HG02678 (cell line): ENCODE results near the gene PNMA6E.

Source experiments
- ATAC-seq: cut with Tn5 transposase; IDR thresholded peaks from one replicate; pipeline ENCODE4 v1.9.1; 2021; ENCODE audit warnings: mild to moderate bottlenecking, moderate library complexity; ENCODE audit not compliant: unreplicated experiment

Gene PNMA6E

DNA sequence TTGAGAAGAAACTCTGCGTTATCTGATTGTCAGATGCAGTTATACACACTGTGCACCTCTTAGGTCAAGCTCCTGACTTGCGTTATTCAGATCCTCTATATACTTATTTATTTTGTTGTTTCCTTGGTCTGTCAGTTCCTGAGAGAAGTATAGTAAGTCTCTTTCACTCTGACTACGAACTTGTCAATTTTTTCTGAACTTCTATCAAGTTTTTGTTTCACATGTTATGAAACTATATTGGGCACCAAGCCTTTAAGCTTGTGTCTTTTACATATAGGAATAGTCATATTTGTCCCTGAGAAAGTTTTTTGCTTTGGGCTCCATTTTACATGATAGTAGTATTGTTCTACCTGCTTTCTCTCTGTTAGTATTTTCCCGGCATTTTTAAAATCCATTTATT, 35.5 kb downstream of the PNMA6E start:
- no peak for ATAC-seq

DNA sequence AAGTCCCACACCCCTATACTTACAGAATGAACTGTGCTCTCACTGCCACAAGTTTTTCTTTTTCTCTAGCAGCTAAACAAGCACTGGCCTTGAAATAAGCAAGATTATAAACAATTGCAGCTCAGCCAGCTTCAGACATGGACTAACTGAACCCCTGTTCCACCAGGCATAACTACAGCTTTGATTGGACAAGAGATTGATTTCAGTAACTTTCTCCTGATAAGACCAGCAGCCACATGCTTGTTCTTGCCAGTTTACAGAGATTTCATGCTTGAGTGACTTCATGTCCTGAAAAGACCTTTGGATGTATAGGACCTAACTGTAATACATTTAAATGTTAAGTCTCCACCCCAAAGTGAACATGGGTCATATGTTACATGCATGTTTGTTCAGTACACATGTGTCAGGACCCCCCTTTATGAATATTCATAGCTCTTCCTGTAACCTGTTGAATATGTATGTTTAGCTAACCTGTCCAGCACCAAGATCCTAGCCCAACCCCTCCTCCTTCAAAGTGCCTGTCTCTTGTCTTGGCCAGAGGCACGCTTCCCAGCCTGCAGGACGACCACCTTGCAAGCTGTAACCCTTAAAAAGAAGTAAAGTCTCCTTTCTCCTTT, 39.3 kb downstream of the PNMA6E start:
- no peak for ATAC-seq

DNA sequence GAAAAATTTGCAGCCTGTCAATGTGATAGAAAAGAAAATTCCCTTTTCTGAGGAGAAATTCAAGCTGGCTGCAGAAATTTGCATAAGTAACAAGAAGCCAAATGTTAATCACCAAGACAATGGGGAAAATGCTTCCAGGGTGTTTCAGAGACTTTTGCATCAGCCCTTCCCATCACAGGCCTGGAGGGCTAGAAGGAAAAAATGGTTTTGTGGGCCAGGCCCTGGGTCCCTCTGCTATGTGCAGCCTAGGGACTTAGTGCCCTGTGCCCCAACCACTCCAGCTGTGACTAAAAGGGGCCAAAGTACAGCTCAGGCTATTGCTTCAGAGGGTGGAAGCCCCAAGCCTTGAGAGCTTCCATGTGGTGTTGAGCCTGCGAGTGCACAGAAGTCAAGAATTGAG, 43.3 kb downstream of the PNMA6E start:
- ATAC-seq: no peak

DNA sequence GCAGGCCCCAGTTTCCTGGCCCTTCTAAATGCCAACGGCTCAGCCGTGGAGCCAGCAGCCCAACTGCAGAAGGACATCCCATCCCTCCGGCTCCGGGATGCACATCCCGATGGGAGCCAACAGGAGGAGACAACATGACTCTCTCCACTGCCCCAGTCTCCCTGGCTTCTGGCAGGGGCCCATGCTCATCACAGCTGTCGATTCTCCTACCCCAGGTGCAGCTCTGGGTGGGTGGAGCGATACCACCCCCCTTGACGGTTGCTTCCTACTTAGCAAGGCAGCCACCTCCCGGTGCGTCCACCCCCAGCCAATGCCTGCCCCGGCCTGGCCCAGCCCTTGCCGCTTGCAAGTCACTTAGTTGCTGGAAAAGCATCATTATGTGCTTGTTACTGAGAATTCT, 47.7 kb downstream of the PNMA6E start:
- ATAC-seq: no peak

DNA sequence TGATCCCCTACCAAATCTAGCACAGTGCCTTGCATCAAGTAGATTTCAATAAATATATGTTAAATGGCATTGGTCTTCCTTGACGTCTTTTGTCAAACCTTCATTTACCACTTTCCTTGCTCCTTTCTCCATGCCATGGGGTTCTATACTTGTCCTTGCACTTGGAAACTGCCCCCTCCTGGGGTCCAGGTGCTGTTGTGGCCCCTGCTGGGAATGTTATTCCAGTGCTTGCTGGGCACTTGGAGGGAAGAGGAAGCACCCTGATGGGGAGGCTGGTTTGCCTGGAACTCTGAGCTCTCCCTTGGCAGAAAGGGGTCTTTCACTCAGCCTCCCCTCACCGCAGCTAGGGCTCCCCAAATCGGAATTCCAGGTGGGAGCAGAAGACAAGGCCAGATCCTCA, 48.3 kb downstream of the PNMA6E start:
- ATAC-seq: no peak

DNA sequence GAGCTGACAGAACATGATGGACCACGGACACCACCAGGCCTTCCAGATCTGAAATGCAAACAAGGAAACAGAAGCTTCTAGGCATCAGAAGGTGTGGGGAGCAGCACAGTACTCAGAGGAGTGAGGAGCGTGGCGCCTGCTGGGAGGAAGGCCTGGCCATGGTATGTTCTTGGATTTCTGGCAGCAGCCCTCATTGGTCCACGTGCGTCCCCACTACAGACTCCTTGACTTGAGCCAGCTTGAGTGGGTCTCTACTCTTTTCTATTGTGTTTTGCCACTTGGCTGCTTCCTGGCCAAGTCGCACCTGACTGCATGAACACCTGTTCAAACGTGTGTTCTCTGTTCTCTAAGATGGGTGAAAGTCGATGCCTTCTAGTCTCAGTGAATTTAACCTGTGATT, 49.2 kb downstream of the PNMA6E start:
- no peak for ATAC-seq

DNA sequence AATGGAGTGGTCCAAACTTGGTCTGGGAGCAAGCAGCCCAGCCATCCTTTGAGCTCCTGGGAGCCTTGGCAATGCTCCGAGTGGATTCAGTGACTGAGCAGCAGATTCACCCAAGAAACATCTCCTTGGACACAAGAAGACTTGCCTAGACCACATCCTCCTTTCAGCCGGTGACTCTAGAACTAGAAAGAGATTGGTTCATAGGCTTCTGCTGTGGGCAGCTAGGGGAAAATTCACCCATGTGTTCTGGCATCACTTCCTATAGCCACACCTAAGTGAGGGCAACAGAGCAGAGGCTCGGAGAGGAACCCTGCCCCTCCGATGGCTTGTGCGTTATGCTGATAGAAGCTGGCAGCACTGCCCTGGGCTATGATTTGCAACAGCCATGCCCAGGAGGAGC, 51.2 kb downstream of the PNMA6E start:
- no peak for ATAC-seq

DNA sequence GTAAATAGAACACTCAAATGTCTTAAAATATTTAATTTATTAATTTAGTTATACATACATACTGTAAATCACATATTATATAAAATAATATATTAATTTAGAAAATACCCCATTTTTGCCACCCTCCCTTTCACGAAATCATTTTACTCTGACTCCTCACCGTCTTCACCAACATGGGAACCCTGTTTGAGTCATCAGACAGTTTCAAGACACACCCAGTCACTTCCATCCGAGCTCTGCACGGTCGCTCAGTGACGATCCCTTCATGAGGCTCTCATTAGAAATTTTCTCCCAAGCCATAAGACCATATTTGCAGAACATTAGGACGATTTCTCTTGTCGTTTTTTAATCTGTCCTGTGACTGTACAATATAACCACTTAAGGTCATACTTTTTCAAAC, 52.7 kb downstream of the PNMA6E start:
- ATAC-seq: no peak

DNA sequence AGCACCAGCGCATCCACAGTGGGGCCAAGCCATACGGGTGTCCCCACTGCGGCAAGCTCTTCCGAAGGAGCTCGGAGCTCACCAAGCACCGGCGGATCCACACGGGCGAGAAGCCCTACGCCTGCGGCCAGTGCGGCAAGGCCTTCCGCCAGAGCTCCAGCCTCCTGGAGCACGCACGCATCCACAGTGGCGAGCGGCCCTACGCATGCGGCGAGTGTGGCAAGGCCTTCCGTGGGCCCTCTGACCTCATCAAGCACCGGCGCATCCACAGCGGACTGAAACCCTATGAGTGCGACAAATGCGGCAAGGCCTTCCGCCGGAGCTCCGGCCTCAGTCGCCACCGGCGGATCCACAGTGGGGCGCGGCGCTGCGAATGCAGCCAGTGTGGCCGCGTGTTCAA, 53.6 kb downstream of the PNMA6E start:
- ATAC-seq: no peak
